DMS153 treated with DMSO at 0.1 percent for 48 hours (cell line): ENCODE measurements around the gene ITFG2.

ENCODE experiments used
- DNase-seq: peaks from one replicate; lab custom pipeline; 2025; ENCODE audit not compliant: unreplicated experiment; lab: John Stamatoyannopoulos, UW

The ITFG2 gene

DNA sequence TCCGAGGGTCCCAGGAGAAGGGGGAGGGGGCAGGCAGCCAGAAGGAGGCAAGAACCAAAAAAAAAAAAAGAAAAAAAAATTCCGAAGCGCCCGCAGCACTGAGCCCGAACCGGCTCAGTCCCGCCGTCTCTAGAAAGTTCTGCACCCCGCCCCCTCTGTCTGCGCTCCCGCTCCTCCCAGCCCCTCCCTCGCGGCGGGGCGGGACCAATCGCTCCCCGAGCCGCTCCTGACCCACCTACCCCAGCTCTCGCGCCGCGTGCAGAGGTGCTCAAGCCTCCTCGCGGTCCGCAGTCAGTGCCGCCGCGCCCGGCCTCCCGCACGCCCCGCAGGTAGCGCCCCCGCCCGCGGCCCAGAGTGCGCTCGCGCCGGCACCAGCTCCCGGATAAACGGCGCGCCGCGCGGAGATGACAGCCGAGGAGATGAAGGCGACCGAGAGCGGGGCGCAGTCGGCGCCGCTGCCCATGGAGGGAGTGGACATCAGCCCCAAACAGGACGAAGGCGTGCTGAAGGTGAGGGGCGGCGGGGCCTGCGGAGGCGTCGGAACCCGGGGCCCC, 17.7 kb upstream of the ITFG2 start, which contains the start of gene FKBP4:
Gene FKBP4, plus strand, starts transcription at position 235 of the 554 bp plus-strand sequence. Its CDS starts 170 bp downstream, at position 405.
- peak; percentile 63 for DNase-seq

DNA sequence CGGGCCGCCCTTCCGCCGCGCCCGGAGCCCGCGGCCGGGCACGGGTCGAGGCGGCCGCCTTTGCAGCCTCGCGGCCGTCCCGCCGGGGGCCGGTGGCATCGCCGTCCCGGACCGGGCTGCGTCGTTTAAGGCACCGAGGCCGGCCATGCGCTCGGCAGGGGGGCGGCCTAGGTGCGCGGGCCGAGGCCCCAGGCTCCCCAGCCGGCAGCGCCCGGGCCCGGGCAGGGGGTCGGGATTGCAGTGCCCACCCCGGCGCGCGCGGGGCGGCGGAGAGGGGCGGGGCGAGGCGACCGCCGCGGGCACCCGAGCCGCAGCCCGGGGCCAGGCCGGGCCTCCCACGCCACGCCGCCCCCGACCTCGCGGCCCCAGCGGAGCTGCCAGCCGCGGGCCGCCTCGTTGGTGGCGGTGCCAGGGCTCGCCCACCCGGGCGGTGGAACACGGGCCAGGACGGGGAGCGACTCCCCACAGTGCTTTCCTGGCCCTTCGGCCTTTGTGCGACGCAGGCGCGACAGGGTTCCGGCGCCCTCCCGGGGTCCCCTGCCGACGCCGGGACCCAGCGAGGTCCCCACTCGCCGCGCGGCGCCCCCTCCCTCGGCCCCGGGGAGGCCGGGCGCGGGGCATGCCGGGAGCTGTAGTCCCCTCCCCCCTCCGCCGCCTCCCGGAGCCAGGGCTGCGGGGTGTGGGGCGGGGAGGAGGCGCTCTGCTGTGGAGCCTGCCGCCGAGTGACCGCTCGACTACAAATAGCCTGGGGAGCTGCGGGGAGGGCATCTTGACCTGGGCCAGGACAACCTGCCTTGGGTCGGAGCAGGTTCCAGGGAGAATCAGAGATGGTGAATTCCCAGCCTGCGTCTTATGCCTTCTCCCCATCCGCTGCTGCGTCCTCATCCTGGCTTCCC, 16.9 kb upstream of the ITFG2 start:
- DNase-seq, result no peak

DNA sequence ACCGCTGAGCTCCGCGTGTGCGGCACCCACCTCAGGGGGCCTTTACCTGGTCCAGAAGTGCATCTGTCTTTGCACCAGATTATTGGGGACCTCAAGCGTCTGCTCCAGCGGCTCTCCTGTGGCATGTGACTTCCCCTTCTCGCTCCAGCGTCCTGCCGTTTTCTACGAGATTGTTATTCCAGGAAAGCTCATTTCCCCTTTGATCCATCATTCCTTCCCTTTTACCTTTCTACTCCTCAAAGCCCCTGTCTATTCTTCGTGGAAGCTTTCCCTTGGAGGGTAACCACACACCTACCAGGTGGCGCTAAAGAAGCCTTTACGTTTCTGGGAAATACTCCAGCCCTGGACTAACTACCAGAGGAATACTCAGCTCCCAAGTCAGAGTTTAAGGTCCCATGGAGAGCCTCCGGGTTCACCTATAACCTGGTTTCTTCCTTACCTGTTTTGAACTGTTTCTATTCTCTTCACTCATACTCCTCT, 16.2 kb upstream of the ITFG2 start:
- no peak for DNase-seq

DNA sequence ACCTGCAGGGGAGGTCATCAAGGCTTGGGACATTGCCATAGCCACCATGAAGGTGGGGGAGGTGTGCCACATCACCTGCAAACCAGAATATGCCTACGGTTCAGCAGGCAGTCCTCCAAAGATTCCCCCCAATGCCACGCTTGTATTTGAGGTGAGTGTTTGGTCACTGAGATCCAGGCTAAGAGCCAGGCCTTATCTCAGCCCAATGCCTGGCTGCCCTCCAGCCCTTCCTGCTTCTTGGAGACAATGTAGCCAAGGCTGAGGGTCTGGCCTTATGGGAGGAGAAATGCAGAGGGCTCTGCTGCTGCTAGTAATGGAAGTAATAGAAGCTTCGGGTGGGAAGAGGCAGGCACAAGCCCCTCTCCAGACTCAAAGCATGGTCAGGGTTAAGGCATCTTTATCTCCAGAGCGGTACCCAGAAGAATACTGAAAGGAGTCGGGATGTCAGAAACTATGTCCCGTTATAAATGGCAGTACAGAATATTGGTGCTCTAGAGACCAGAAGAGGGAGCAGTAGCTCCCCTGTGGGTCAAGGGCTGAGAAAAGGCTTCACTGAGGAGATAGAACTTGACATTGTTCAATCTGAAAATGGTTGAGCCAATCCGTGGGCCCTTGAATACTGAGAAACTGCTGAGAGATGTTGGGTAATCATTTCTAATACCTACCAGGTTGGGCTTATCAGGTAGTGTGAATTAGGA, 14.6 kb upstream of the ITFG2 start:
- no peak for DNase-seq

DNA sequence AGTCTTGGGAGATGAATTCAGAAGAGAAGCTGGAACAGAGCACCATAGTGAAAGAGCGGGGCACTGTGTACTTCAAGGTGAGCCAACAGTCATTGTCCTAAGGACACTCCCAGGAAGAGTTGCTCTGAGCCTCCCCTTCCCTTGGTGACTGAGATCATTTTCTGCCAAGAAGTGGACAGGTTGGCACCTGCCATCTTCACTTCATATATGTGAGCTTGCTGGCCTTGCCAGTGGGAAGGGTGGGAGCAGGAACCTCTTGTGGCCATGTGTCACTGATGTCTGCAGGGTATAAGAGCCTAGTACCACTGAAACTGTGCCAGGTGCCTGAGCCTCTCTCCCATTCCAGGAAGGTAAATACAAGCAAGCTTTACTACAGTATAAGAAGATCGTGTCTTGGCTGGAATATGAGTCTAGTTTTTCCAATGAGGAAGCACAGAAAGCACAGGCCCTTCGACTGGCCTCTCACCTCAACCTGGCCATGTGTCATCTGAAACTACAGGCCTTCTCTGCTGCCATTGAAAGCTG, 12.4 kb upstream of the ITFG2 start:
- no peak for DNase-seq

DNA sequence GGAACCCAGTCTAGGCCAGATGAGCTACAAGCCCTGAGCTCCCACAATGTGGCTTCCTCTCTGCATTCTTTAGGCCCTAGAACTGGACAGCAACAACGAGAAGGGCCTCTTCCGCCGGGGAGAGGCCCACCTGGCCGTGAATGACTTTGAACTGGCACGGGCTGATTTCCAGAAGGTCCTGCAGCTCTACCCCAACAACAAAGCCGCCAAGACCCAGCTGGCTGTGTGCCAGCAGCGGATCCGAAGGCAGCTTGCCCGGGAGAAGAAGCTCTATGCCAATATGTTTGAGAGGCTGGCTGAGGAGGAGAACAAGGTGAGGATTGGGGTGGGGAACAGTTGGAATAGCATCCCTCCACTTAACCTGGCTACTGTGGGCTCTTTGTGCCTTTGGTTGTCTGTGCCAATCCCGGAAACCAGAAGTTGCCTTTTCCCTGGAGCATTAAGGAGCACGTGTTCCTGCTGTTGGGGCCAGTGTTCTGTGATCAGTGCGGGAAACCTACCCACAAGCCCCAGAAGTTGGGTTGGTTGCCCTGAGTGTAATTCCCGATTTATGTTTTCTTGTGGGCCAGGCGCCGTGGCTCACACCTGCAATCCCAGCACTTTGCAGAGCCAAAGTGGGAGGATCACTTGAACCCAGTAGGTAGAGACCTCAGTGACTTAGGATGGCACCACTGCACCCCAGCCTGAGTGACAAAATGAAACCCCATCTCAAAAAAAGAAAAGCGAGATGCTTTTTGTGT, 11.3 kb upstream of the ITFG2 start:
- DNase-seq, result no peak

DNA sequence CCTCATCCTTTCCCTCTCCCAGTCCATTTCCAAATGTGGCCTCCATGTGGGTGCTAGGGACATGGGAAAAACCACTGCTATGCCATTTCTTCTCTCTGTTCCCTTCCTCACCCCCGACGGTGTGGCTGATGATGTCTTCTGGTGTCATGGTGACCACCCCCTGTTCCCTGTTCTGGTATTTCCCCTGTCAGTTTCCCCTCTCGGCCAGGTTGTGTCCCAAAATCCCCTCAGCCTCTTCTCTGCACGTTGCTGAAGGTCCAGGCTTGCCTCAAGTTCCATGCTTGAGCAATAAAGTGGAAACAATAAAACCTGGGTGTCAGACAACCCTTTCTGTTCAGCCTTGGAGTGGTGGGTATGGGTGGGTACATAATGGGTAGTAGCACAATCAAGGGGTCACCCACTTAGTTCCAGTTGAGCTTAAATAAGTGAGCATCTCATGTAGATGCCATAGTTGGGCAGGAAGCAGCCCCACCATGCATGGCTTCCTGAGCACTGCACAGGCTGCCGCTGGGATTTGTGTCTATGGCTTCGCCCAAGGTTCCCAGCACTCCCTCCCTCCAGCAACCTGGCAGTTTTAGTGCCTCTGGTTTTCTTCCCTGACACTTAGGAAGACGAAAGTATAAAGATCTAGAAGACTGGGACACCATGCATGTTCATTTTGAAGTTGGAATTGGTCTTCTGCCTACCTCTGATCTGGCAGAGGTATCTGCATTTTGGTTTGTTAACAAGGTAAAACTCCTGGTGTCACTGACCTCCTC, 8.7 kb upstream of the ITFG2 start:
- DNase-seq, result no peak

DNA sequence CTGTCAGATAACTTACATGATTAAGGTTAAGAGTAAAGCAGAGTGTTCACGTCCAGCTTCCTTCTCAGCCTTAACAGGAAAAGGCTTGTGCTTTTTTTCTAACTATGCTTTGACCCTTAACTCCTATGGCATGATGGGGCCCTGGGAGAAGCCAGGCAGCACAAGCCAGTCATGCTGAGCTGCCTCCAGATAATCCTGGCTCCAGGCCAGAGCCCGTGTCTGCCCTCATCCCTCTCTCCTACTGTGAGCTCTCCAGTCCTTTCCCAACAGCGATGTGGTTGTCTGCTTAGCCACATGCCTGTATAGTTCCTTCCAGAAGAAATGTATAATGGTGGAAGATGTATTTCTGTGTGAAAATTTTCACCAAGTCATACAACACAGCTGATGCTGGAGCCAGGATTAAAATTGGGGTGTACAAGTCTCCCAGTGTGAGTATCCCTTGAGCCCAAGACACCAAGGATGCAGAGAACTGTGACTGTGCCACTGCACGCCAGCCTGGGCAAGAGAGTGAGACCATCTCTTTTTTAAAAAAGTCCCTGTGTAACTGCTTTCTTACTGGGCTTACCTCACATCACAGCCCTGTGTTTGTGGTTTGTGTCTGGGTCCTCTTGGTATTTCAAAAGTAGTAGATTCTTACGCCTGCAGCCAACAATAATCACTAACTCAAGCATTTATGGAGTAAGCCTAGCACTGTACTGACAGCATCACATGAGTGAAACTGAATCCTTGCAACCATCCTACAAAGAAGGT, 7.9 kb upstream of the ITFG2 start:
- no peak for DNase-seq

DNA sequence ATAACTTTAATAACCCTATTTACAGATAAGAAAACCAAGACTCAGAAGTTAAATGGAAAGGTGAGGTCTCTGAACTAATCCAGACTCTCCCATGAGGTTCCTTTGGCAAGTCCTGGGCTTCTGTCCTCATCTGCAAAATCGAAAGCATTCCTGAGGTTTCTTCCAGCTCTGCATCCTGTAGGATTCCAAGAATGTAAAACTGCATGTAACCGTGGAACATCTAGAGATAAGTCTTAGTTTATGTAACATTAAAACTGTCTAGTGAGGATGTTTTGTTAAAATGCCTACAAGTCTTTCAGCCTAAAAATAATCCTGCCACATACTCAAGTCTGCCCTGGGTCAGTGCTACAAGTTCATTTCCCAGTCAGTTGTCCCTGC, 7.3 kb upstream of the ITFG2 start:
- DNase-seq, result no peak

DNA sequence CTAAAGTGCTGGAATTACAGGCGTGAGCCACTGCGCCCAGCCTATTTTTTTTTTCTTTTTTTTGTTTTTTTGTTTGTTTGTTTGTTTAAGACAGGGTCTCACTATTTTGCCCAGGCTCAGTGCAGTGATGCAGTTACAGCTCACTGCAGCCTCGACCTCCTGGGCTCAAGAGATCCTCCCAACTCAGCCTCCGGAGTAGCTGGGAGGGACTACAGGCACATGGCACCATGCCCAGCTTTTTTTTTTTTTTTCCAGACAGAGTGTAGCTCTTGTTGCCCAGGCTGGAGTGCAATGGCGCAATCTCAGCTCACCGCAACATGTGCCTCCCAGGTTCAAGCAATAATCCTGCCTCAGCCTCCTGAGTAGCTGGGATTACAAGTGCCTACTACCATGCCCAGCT, 5.8 kb upstream of the ITFG2 start:
- no peak for DNase-seq

DNA sequence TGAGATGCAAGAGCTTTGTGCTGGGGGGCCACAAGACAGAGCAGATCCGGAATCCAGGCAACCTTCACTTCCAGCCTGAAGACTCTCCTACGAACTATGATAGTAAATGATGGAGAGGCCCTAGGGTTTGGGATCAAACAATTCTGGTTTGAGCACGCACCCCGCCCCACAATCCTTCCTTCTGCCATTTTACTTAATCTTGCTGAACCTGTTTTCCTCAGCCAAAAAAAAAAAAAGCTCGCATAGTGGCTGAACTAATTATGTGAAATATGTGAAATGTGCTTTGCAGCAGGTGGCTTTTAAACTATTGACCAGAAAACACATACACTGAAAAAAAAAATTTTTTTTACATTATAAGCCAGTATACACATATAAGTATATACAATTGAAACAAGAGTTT, 667 bp upstream of the ITFG2 start:
- no peak for DNase-seq

DNA sequence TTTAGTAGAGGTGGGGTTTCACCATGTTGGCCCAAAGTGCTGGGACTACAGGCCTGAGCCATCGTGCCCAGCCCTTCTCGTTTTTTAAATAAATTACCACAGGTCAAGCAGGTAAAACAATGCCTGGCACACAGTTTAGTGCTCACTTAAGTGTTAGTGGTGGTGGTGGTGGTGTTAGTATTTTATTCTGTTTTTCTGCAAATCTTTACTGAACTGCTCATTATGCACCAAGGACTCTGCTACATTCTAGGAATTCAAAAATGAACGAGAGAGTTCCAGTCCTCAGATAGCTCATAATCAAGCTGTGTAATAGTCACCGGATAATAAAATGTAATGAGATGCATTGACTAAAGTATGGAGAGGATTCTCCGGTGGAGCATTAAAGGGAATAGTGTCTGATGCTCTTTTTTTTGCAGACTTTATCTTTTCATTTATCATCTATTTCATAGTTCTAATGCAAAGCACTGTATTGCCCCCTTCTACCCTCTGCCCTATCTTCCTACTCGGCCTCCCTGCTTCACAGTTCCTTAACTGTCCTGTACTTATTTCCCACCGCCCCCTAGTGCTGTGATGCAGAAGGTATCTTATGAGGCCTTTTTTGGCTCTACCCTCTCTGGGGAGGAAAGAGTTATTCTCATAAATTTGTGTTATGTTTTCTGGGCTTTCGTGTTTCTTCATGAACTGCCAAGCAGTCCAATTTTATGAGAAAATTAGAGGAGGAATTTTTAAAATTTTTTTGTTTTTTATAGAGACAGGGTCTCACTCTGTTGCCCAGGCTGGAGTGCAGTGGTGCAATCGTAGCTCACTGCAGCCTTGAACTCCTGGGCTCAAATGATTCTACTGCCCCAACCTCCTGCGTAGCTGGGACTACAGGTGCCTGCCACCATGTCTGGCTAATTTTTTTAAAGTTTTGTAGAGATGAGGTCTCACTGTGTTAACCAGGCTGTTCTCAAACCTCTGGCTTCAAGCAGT, 1.0 kb downstream of the ITFG2 start:
- DNase-seq, result no peak

DNA sequence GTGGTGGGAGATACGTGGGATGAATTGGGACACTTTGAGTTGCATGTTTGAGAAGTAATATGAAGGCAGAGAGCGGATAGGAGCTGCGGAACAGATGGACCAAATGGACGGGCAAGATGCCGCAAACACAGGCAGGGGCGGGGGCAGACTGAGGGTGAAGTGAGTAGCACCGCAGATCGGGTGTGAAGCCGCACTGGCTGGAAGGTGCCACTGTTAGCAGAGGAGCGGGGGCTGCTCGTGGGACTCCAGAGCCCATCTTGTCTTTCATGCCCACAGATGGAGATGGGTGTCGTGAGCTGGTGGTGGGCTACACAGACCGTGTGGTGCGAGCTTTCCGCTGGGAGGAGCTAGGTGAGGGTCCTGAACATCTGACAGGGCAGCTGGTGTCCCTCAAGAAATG, 7.3 kb downstream of the ITFG2 start:
- no peak for DNase-seq

DNA sequence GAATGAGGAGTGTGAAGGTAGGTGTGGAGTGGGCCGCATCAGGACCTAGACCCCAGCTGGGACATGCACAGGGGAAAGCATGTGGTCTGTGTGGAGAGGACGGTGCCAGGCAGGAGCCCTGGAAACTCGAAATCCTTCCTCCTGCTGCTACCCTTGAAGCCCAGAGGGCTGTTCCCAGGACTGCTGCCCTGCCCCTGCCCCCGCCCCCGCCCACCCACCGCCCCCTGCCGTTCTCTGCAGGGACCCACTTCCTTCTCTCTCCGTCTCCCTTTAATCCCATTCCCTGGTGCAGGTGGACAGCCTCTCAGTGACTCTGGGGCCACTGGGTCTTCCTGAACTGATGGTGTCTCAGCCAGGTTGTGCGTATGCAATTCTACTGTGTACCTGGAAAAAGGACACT, 8.0 kb downstream of the ITFG2 start:
- DNase-seq, result no peak

DNA sequence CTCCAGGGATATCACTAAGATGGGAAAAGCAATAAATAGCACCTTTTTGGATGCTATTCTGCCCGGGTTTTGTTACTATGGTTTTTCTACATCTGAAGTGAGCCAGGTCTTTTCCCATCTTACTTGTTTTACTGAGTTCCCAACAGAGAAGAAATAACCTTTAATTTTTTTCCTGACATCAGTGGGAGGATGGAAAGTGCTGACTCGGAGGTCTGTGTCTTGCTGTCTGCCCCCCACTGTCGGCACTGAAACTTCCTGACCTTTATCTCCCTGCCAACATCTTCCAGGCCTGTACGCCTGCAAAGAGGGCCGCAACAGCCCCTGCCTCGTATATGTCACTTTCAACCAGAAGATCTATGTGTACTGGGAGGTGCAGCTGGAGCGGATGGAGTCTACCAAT, 11.0 kb downstream of the ITFG2 start:
- DNase-seq, result no peak

DNA sequence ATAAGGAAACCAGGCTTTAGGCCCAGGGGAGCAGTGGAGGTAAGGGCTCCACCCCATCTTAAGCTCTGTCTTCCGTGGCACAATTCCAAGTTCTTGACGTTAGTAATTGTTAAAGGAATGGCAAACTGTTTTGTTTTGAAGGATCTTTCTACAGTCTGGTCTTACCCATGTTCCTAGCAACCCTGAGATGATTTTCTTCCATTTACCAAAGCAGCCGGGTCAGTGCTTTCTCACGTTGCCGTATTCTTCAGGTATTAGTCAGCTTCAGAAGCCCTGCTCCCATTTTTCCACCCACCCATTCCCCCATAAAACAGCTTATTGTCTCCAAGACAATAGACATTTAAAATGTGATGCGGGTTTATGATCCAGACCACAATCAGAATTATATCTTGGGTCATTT, 12.1 kb downstream of the ITFG2 start:
- no peak for DNase-seq

DNA sequence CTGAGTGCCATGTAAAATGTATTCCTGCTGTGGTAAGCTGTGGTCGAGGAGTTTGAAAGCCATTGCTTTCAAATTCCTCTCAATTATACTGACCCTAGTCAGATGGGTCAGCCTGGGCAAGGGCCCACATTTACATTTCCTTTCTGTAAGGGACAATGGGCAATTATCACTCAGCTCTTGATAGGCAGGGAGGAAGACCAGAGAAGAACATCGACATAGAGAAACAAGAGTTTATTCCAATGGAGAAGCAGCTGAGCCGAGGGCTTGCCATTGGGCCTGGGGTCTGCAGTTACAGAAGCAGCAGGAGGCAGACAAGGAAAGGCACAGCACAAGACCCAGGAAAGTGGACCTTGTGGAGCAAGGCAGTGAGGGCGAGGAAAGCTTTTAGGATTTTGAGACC, 12.7 kb downstream of the ITFG2 start:
- no peak for DNase-seq

DNA sequence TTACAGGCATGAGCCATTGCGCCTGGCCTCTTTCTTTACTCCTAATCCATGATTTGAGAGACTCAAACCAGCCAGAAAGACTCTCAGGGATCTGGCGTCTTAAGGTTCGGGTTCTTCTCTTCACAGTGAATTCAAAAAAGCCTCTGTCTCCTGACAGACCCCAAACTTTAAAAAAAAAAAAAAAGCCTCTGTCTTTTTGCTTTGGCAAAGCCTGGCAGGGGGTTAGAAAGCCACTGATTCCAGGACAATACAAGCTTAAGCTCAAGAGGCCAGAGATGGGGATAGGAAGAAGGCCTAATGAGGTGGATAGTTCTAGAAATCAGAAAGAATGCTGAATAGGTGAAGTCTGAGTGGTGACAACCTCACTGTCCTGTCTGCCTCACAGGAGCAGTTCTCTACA, 13.6 kb downstream of the ITFG2 start:
- no peak for DNase-seq
